HG03025 (cell line): ENCODE results near the gene ZBTB44.
A peak's percentile ranks its signal among the peaks of the same experiment; 100 is the strongest.
"Not testable (repeated sequence)": the region's sequence is repeated elsewhere in the genome, so short reads cannot be mapped to it uniquely, and the experiment has no call there.

ENCODE experiments used
- ATAC-seq: cut with Tn5 transposase; IDR thresholded peaks from one replicate; pipeline ENCODE4 v1.9.1; 2021; ENCODE audit warnings: mild to moderate bottlenecking, moderate library complexity; ENCODE audit not compliant: unreplicated experiment, low FRiP score

Gene ZBTB44

DNA sequence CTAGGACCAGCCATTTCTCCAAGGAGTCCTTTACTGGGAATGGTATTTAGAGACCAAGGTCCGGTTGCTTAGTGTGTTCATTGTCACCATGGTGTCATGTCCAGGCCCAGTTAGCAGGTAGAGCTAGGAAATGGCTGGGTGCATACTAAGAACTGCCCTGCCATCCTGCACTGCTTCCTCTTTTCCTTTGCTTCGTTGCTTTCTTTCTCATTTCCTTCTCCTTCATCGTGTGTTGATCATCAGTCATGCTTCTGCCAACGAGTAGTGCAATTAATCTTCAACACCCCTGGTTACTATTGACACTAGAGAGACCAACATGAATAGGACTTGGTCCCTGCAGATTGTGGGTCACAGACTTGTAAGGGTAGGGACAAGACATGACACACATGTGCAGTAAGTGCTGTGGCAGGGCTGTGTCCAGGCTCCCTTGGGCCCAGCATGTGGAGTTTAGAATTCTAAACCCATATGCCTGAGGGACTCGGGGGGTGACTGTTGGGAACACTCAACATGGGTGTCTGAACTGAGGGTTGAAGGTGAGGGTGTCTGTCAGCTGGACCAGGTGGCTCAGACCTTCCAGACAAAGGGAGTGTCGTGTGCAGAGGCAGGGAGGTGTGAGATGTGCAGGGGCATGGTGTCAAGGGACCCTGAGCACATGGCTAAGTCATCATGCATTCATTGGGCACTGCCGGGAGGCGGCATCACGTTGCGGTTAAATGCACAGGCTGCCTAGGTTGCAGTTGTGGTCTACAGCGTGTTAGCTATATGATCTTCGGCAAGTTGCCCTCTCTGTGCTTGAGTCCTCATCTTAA is 112.5 kb downstream of the ZBTB44 start:
- ATAC-seq = no peak

GRCh38 chr11:130201026-130201425 is 113.7 kb downstream of the ZBTB44 start:
- no peak for ATAC-seq

- ATAC-seq = no peak
These were observed 114.9 kb downstream of the ZBTB44 start for GRCh38 chr11:130199792-130200191.

- no peak for ATAC-seq
These were observed 115.8 kb downstream of the ZBTB44 start for GRCh38 chr11:130198964-130199363.

DNA sequence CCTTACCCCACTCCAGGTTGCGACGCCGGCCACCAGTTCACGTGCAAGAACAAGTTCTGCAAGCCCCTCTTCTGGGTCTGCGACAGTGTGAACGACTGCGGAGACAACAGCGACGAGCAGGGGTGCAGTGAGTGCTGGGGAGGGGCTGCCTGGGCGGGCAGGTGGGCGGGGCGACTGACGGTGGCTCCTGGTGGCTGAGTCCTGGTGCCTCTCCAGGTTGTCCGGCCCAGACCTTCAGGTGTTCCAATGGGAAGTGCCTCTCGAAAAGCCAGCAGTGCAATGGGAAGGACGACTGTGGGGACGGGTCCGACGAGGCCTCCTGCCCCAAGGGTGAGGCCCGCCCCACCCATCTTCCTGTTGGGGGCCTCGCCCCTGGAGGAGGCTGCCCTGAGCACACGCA is 116.4 kb downstream of the ZBTB44 start:
- no peak for ATAC-seq

DNA sequence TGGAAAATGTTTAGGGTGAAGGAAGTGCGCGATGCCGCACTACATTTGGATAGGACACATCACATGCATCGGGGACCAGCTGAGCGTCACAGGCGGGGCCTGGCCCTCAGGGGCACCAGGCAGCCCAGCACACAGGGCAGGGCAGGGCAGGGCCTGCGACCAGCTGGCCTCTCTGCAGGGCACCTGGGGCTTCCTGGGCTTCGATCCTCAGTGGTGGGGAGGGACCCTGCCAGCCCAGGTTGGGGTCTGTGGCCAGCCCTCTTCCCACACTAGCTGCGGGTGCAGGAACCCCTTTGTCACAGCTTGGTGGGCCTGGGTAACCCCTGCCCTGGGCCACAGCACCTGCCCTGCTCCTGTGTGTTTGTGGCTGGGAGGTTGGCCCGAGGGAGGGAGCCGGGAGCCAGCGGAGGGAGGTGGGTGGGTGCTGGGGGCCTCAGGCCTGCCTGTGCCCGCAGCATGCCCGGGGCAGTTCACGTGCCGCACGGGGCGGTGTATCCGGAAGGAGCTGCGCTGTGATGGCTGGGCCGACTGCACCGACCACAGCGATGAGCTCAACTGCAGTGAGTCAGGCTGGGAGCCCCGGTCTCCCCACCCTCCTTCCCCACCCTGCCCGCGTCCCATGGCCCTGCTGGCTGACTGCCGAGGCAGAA is 117.2 kb downstream of the ZBTB44 start:
- ATAC-seq = no peak

- ATAC-seq = no peak
These were observed 120.3 kb downstream of the ZBTB44 start for GRCh38 chr11:130194241-130195023.

DNA sequence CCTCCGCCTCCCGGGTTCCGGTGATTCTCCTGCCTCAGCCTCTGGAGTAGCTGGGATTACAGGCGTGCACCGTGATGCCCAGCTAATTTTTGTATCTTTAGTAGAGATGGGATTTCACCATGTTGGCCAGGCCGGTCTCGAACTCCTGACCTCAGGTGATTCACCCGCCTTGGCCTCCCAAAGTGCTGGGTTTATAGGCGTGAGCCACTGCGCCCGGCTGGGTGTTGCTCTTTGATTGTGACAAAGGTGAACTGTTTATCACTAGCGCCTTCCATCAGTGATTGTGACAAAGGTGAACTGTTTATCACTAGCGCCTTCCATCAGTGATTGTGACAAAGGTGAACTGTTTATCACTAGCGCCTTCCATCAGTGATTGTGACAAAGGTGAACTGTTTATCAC is 121.2 kb downstream of the ZBTB44 start:
- ATAC-seq = not testable (repeated sequence)

GRCh38 chr11:130192845-130193267 is 121.9 kb downstream of the ZBTB44 start:
- ATAC-seq = no peak

- ATAC-seq = no peak
These were observed 122.8 kb downstream of the ZBTB44 start for GRCh38 chr11:130191896-130192295.

DNA sequence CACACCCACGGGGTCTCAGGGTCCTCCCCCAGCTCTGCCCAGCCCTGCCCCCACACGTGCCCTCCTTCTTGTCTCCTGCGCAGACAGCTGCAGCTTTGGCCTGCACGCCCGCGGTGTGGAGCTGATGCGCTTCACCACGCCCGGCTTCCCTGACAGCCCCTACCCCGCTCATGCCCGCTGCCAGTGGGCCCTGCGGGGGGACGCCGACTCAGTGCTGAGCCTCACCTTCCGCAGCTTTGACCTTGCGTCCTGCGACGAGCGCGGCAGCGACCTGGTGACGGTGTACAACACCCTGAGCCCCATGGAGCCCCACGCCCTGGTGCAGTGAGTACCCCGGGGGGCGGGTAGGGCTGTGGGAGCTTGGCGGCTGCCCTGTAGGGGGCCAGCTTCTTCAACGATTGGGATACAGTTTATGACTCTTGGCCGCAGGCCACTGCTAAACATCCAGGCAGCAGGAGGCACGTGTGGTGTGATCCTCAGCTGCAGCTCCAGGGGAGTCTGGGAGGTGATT is 124.3 kb downstream of the ZBTB44 start:
- ATAC-seq = no peak

DNA sequence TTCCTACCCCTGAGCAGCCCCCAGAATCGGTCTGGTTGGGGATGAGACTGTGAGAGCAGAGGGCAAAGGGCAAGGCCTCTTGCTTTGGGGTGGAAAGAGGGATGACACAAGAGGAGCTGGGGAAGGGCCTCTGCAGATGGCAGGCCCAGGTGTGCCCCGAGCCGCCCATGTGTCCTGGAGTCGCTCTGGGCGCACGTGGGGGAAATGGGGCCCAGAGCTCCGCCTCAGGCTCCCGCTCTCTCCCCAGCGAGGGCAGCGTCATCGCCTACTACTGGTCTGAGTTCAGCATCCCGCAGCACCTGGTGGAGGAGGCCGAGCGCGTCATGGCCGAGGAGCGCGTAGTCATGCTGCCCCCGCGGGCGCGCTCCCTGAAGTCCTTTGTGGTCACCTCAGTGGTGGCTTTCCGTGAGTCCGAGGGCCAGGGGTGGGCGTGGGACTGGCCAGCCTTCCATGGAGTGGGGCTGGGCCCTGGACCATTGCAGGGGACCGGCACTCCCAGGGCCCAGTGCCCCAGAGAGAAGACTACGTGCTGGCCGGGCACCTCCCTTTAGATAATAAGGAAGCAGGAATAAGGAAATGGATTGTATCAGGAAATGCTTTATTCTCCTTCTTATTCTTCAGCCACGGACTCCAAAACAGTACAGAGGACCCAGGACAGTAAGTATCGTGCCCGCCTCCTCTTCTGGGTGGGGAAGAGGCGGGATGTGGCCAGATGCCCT is 125.1 kb downstream of the ZBTB44 start:
- ATAC-seq = no peak

- ATAC-seq = no peak
These were observed 126.0 kb downstream of the ZBTB44 start for GRCh38 chr11:130188585-130189347.

DNA sequence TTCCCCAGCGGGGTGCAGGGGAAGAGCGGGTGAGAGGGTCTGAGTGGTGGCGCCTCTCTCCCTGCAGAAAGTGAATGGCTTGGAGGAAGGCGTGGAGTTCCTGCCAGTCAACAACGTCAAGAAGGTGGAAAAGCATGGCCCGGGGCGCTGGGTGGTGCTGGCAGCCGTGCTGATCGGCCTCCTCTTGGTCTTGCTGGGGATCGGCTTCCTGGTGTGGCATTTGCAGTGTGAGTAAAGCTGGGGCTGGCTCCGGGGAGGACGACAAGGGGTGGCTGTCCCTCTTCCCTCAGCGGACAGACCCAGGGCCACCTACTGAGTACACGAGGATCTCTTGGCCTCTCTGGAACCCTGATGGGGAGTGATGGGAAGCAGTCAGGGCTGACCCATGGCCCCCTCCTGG is 126.7 kb downstream of the ZBTB44 start:
- ATAC-seq = no peak

GRCh38 chr11:130187096-130187495 is 127.6 kb downstream of the ZBTB44 start:
- ATAC-seq = no peak

- no peak for ATAC-seq
These were observed 130.7 kb downstream of the ZBTB44 start for GRCh38 chr11:130183878-130184610.

DNA sequence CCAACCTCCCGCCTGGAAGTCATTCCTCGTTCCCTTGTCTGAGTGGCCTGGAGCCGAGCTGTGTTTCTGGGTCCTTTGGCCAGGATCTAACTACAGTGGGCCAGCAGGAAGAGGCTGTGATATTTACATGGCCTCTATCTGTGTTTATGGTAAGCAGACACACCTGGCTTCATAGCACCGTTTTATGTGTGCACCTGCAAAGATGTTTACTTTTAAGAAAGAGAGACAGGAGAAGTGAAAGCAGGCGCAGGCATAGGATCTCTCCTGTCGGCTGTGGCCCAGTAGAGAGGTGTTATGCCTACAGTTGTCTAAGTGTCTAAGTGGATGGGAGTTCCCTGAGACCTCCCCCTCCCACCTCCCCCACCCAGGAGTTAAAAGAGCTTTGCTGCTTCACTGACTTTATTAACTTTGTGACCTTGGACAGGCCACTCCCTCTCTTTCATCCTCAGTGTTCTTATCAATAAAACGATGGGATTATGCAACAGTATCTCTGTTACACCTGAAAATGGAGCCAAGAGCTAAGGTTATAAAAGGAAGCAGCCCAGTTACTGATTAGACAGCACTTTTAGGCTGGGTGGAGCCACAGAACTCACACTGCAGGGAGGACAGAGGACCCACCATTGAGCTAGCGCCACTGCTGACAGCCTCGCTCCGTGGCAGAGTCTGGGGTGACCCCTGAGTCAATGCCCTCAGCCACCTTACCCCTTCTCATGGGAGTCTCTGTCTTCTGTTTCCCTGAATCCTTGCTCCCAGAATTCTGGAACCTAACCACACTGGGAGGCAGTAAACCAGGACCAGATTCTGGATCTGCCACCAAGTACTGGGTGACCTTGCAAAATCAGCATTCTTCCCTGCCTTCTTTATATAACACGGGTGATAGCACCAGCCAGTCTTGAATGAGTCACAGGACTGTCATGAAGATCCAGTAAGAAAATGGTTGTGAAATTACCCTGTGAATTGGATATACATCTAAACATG is 133.1 kb downstream of the ZBTB44 start:
- peak; percentile 85 for ATAC-seq

DNA sequence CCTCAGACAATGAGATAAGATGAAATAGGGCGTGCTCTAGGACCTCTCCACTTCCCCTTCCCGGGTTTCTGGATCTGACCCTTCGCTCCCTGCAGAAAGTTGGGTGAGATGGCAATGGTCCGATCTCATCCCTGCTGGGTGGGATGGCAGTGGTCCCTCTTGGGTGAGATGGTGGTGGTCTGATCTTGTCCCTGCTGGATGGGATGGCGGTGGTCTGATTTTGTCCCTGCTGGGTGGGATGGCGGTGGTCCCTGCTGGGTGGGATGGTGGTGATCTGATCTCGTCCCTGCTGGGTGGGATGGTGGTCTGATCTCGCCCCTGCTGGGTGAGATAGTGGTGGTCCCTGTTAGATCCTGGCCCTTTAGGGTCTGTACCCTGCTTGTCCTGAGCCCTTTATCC is 133.8 kb downstream of the ZBTB44 start:
- ATAC-seq = no peak
